H1 (cell line): ENCODE results near the gene NOC4L. TPM values are rescaled to one million over a fixed set of nuclear protein-coding genes. Genes with fewer than 3 reads are reported as not detected.

ENCODE experiments used
- ATF3 ChIP-seq: IDR thresholded peaks from 2 replicates; pipeline ENCODE4 v1.6.1; 2011; ENCODE audit warnings: low read depth, mild to moderate bottlenecking, low read length; ENCODE audit not compliant: insufficient read depth
- CTCF ChIP-seq, 3 experiments: IDR thresholded peaks; 1 replicate in 2 of 3; 2 replicates in 1 of 3; pipeline versions ENCODE4 v1.5.1 to v1.6.1; 2011; ENCODE audit warnings: low read length in 3 of 3, mild to moderate bottlenecking in 3 of 3, inconsistent platforms in 2 of 3, low read depth in 1 of 3, moderate library complexity in 1 of 3; ENCODE audit not compliant: insufficient read depth in 1 of 3; ENCODE audit errors: control extremely low read depth in 1 of 3
- EZH2 ChIP-seq: fragments of 200-600 bp; sonication (generic); IDR thresholded peaks from 2 replicates; pipeline ENCODE4 v1.7.1; 2012; ENCODE audit warnings: low read depth, mild to moderate bottlenecking, moderate library complexity, low read length, inconsistent platforms; ENCODE audit not compliant: severe bottlenecking
- KDM4A ChIP-seq: IDR thresholded peaks from one replicate; pipeline ENCODE4 v1.7.1; 2012; ENCODE audit warnings: low read depth, mild to moderate bottlenecking, moderate library complexity, low read length, inconsistent platforms; ENCODE audit not compliant: severe bottlenecking
- MAX ChIP-seq: IDR thresholded peaks from 2 replicates; pipeline ENCODE4 v1.6.1; 2012; ENCODE audit warnings: inconsistent platforms
- RAD21 ChIP-seq, 2 experiments: IDR thresholded peaks in 1 of 2; conservative IDR thresholded peaks in 1 of 2; 2 replicates each; pipeline ENCODE4 v1.6.1; 2011; ENCODE audit warnings: low read depth in 2 of 2, low read length in 2 of 2, improper control_type of control experiment in 1 of 2, inconsistent platforms in 1 of 2, mild to moderate bottlenecking in 1 of 2, moderate library complexity in 1 of 2
- RBBP5 ChIP-seq: IDR thresholded peaks from 2 replicates; pipeline ENCODE4 v1.7.1; 2012; ENCODE audit warnings: low read depth, mild to moderate bottlenecking, inconsistent platforms, low read length, moderate library complexity, borderline replicate concordance
- SP2 ChIP-seq: IDR thresholded peaks from 2 replicates; pipeline ENCODE4 v1.6.1; 2012; ENCODE audit warnings: mild to moderate bottlenecking, low read length, inconsistent platforms
- SUZ12 ChIP-seq: fragments of 200-600 bp; sonication (generic); IDR thresholded peaks from 2 replicates; pipeline ENCODE4 v1.6.1; 2012; ENCODE audit warnings: mild to moderate bottlenecking, inconsistent platforms, low read length, moderate library complexity, mixed read lengths
- YY1 ChIP-seq: IDR thresholded peaks from 2 replicates; pipeline ENCODE4 v1.6.1; 2011; ENCODE audit warnings: low read depth, mild to moderate bottlenecking, low read length
- ZNF274 ChIP-seq: IDR thresholded peaks from 2 replicates; pipeline ENCODE4 v1.7.0; 2012; ENCODE audit warnings: low read length, borderline replicate concordance; ENCODE audit errors: extremely low read depth
- polyA plus RNA-seq, 7 experiments: library from polyadenylated mRNA; depleted of rRNA in 3 of 7; stranded (reverse) in 5 of 7; unstranded in 2 of 7; fragments of >200 nt in 5 of 7; fragments of 200-250 nt in 2 of 7; gene quantifications; 1 replicate in 5 of 7; 2 replicates in 1 of 7; 4 replicates in 1 of 7; pipeline versions ENCODE4 v1.2.1 to v1.2.3, GENCODE V29; 2011 to 2013; ENCODE audit warnings: missing spikeins in 2 of 7, mixed read lengths in 2 of 7
- total RNA-seq: library from RNA; stranded (reverse); fragmentation: NEBNext Ultra II Directional; extraction: Animal tissue kit (Norgen Biotek cat#: 25700); gene quantifications from 2 replicates; pipeline ENCODE4 v1.2.1, GENCODE V29; 2021

Gene NOC4L
- total and polyA plus RNA-seq, 2 of the 8 experiments (the other 6 are each of a cell fraction or from before 2014, with no cell fraction given) = 26.8 to 40.3 TPM

GRCh38 chr12:132189378-132190011 lies 45.2 kb downstream of the NOC4L start (continued):
- TF ChIP-seq KDM4A = peak; percentile 84
- peak; percentile 21 for TF ChIP-seq MAX
- no peak for TF ChIP-seq CTCF (IDR thresholded peaks at IDR 0.05; ENCODE audit: control extremely low read depth in 1 of 3, insufficient read depth in 1 of 3, low read depth in 1 of 3, low read length in 3 of 3)
- TF ChIP-seq RAD21 (IDR thresholded peaks at IDR 0.05 in 1 of 2, conservative IDR thresholded peaks at IDR 0.05 in 1 of 2; ENCODE audit: low read depth in 2 of 2, low read length in 2 of 2) = no peak; a peak in 1 of 4 replicates
- no peak for TF ChIP-seq ATF3
- no peak for TF ChIP-seq ZNF274
- TF ChIP-seq SP2 = no peak
- TF ChIP-seq YY1 = no peak
- peak; percentile 45; the same call in 1 of the 2 replicates for TF ChIP-seq SUZ12
- TF ChIP-seq EZH2 = peak; percentile 57
- 0 out of 2 replicates have a peak, but pooled peaks have one; percentile 33 for TF ChIP-seq RBBP5
